Measurements from ENCODE around the gene WT1. TPM values are rescaled to one million over a fixed set of nuclear protein-coding genes. Genes with fewer than 3 reads are reported as not detected.

The WT1 gene
- total and polyA plus RNA-seq, 11 donors = 1.0 to 16.6 (median 2.2) TPM

GRCh38 chr11:32462011-32462690 is 26.8 kb upstream of the WT1 start:
- TF ChIP-seq CTCF (IDR thresholded peaks at IDR 0.05) = no peak
- TF ChIP-seq POLR2A (IDR thresholded peaks at IDR 0.05) = no peak
- no peaks in the 10 kb centered on the region for H3K27me3 ChIP-seq
- DNase-seq (no peak), ATAC-seq (no peak)
- no peaks in the 10 kb centered on the region for H3K36me3 ChIP-seq
- WGBS, 4 donors = 71 to 78% (median 74%) methylated on average over 9 of the region's 9 CpGs
- no peak overlapping the region for H3K4me3 ChIP-seq
- no peak overlapping the region for H3K27ac ChIP-seq
- H3K9me3 ChIP-seq = no peaks in the 10 kb centered on the region
- no peaks in the 10 kb centered on the region for H3K4me1 ChIP-seq
- intact Hi-C loops (cut with DNase I) = no loop called here

- TF ChIP-seq CTCF (IDR thresholded peaks at IDR 0.05) (no peak), POLR2A (IDR thresholded peaks at IDR 0.05) (no peak)
- WGBS, 4 donors = 91 to 96% (median 95%) methylated on average over 2 of the region's 2 CpGs
- H3K4me3 ChIP-seq = no peak overlapping the region
- H3K9me3 ChIP-seq = no peaks in the 10 kb centered on the region
- no peak overlapping the region for H3K27ac ChIP-seq
- DNase-seq (no peak), ATAC-seq (no peak)
- no peaks in the 10 kb centered on the region for H3K27me3 ChIP-seq
- no peaks in the 10 kb centered on the region for H3K4me1 ChIP-seq
- H3K36me3 ChIP-seq = no peaks in the 10 kb centered on the region
- intact Hi-C loops (cut with DNase I) = loop anchor here in 1 of 10 donors (10.0 kb wide), 1 partner anchor 338 kb away; the partner anchor contains the start of gene CCDC73
These were observed 21.5 kb upstream of the WT1 start for GRCh38 chr11:32456864-32457263.

- WGBS, 4 donors = 93 to 94% (median 93%) methylated on average over 2 of the region's 2 CpGs
These were observed 19.7 kb upstream of the WT1 start for GRCh38 chr11:32454993-32455392.

More at GRCh38 chr11:32454993-32455392, 19.7 kb upstream of the WT1 start:
- H3K4me3 ChIP-seq = no peak overlapping the region
- H3K27me3 ChIP-seq = no peaks in the 10 kb centered on the region
- TF ChIP-seq POLR2A (IDR thresholded peaks at IDR 0.05) = no peak
- no peak for TF ChIP-seq CTCF (IDR thresholded peaks at IDR 0.05)
- DNase-seq (no peak), ATAC-seq (no peak)
- intact Hi-C loops (cut with DNase I) = loop anchor here in 1 of 10 donors (10.0 kb wide), 1 partner anchor 340 kb away; the partner anchor contains the start of gene CCDC73
- H3K36me3 ChIP-seq = no peaks in the 10 kb centered on the region
- no peaks in the 10 kb centered on the region for H3K9me3 ChIP-seq
- H3K27ac ChIP-seq = no peak overlapping the region
- H3K4me1 ChIP-seq = peaks cover 0 to 6% (median 0%) of the 10 kb centered on the region in 12 donors

Data from heart left ventricle (tissue), 16 donors.